Measurements from ENCODE around the gene MIGA2.

MIGA2 gene

GRCh38 chr9:129073404-129073803 lies 37.0 kb downstream of the MIGA2 start:
- no peak for DNase-seq (ENCODE audit: low read depth, low spot score)

- no peak for DNase-seq (ENCODE audit: low read depth, low spot score)
These were observed 37.7 kb downstream of the MIGA2 start for GRCh38 chr9:129074106-129074505.

GRCh38 chr9:129075996-129076639 lies 39.7 kb downstream of the MIGA2 start:
- no peak for DNase-seq (ENCODE audit: low read depth, low spot score)

- no peak for DNase-seq (ENCODE audit: low read depth, low spot score)
These were observed 40.2 kb downstream of the MIGA2 start for GRCh38 chr9:129076640-129077037.

GRCh38 chr9:129077236-129077635 lies 40.8 kb downstream of the MIGA2 start:
- DNase-seq (ENCODE audit: low read depth, low spot score): no peak

- no peak for DNase-seq (ENCODE audit: low read depth, low spot score)
These were observed 42.5 kb downstream of the MIGA2 start for GRCh38 chr9:129078691-129079503.

GRCh38 chr9:129079829-129080228 lies 43.4 kb downstream of the MIGA2 start:
- no peak for DNase-seq (ENCODE audit: low read depth, low spot score)

GRCh38 chr9:129080298-129080600 lies 43.8 kb downstream of the MIGA2 start:
- DNase-seq (ENCODE audit: low read depth, low spot score): no peak

- DNase-seq (ENCODE audit: low read depth, low spot score): peak; percentile 99
These were observed 44.4 kb downstream of the MIGA2 start, which contains the start of gene DOLPP1 for GRCh38 chr9:129080601-129081387. TSS of gene DOLPP1 (plus strand) at chr9:129081111. CDS start at chr9:129081132, 21 bp downstream.

GRCh38 chr9:129081388-129081904 lies 45.0 kb downstream of the MIGA2 start:
- DNase-seq (ENCODE audit: low read depth, low spot score): no peak

- no peak for DNase-seq (ENCODE audit: low read depth, low spot score)
These were observed 47.7 kb downstream of the MIGA2 start for GRCh38 chr9:129084087-129084486.

GRCh38 chr9:129089246-129089645 lies 52.8 kb downstream of the MIGA2 start:
- no peak for DNase-seq (ENCODE audit: low read depth, low spot score)

- no peak for DNase-seq (ENCODE audit: low read depth, low spot score)
These were observed 57.4 kb downstream of the MIGA2 start for GRCh38 chr9:129093602-129094386.

- DNase-seq (ENCODE audit: low read depth, low spot score): no peak
These were observed 58.2 kb downstream of the MIGA2 start for GRCh38 chr9:129094387-129095169.

GRCh38 chr9:129095170-129095667 lies 58.8 kb downstream of the MIGA2 start:
- no peak for DNase-seq (ENCODE audit: low read depth, low spot score)

GRCh38 chr9:129095908-129096307 lies 59.5 kb downstream of the MIGA2 start:
- no peak for DNase-seq (ENCODE audit: low read depth, low spot score)

GRCh38 chr9:129097671-129098306 lies 61.4 kb downstream of the MIGA2 start:
- DNase-seq (ENCODE audit: low read depth, low spot score): no peak

- no peak for DNase-seq (ENCODE audit: low read depth, low spot score)
These were observed 61.9 kb downstream of the MIGA2 start for GRCh38 chr9:129098328-129098727.

GRCh38 chr9:129100383-129101169 lies 64.2 kb downstream of the MIGA2 start:
- DNase-seq (ENCODE audit: low read depth, low spot score): no peak
